HepG2 (cell line): ENCODE measurements around the gene PARP14. TPM values are rescaled to one million over a fixed set of nuclear protein-coding genes. Genes with fewer than 3 reads are reported as not detected.

Source experiments
- BHLHE40 ChIP-seq: IDR thresholded peaks from 2 replicates; pipeline ENCODE4 v1.6.1; 2011; ENCODE audit warnings: low read length, improper control_type of control experiment
- CBFB ChIP-seq: sonication (generic); formaldehyde crosslinking; IDR thresholded peaks from 2 replicates; pipeline ENCODE4 v1.4.0; 2020; ENCODE audit warnings: missing genetic modification reagents
- HDAC1 ChIP-seq: sonication (generic); formaldehyde crosslinking; IDR thresholded peaks from 2 replicates; pipeline ENCODE4 v1.5.1; 2020; ENCODE audit warnings: mild to moderate bottlenecking, missing genetic modification reagents
- HMG20A ChIP-seq: IDR thresholded peaks from 2 replicates; pipeline ENCODE4 v1.6.1; 2016; ENCODE audit warnings: borderline replicate concordance
- HNRNPK ChIP-seq: fragments of 200-400 bp; formaldehyde crosslinking; IDR thresholded peaks from 2 replicates; pipeline ENCODE4 v1.6.1; 2018; ENCODE audit warnings: low read length, low read depth, moderate library complexity, mild to moderate bottlenecking; ENCODE audit not compliant: poor library complexity, severe bottlenecking
- HOXA3 ChIP-seq: sonication (generic); formaldehyde crosslinking; IDR thresholded peaks from 2 replicates; pipeline ENCODE4 v1.5.0; 2020; ENCODE audit warnings: missing genetic modification reagents
- IRF2 ChIP-seq: IDR thresholded peaks from 2 replicates; pipeline ENCODE4 v1.6.1; 2018; ENCODE audit warnings: missing genetic modification reagents, missing compliant biosample characterization
- KLF16 ChIP-seq, 2 experiments: sonication (generic) in 1 of 2; formaldehyde crosslinking in 1 of 2; IDR thresholded peaks; 2 replicates each; pipeline versions ENCODE4 v1.6.1 to v1.8.0; 2016 to 2023; ENCODE audit warnings: missing genetic modification reagents in 2 of 2, missing compliant biosample characterization in 1 of 2
- PHF5A ChIP-seq: IDR thresholded peaks from one replicate; pipeline ENCODE4 v1.6.1; 2018; ENCODE audit warnings: low read depth, missing genetic modification reagents; ENCODE audit not compliant: unreplicated experiment
- RXRB ChIP-seq: IDR thresholded peaks from 2 replicates; pipeline ENCODE4 v1.6.1; 2016; ENCODE audit warnings: borderline replicate concordance, missing genetic modification reagents, missing compliant biosample characterization
- SALL1 ChIP-seq: sonication (generic); formaldehyde crosslinking; IDR thresholded peaks from 2 replicates; pipeline ENCODE4 v1.8.0; 2022; ENCODE audit warnings: mild to moderate bottlenecking, missing genetic modification reagents
- STAG1 ChIP-seq: sonication (generic); formaldehyde crosslinking; IDR thresholded peaks from 2 replicates; pipeline ENCODE4 v1.4.0; 2020; ENCODE audit warnings: missing genetic modification reagents
- ZEB1 ChIP-seq: IDR thresholded peaks from 2 replicates; pipeline ENCODE4 v1.6.1; 2012; ENCODE audit warnings: mild to moderate bottlenecking, low read depth, inconsistent platforms; ENCODE audit not compliant: insufficient replicate concordance
- ZFX ChIP-seq: sonication (generic); formaldehyde crosslinking; IDR thresholded peaks from 2 replicates; pipeline ENCODE4 v1.4.0; 2020; ENCODE audit warnings: mild to moderate bottlenecking, low read depth, missing genetic modification reagents, moderate library complexity
- ZNF605 ChIP-seq: sonication (generic); formaldehyde crosslinking; IDR thresholded peaks from 2 replicates; pipeline ENCODE4 v1.8.0; 2022; ENCODE audit warnings: mild to moderate bottlenecking, missing genetic modification reagents
- polyA plus RNA-seq, 8 experiments: library from polyadenylated mRNA; depleted of rRNA in 3 of 8; stranded (reverse) in 7 of 8; unstranded in 1 of 8; fragments of >200 nt; fragmentation: Illumina TruSeq in 4 of 8; extraction: Trizol in 4 of 8; gene quantifications; 2 replicates each; pipeline versions ENCODE4 v1.2.1 to v1.2.3, GENCODE V29; 2011 to 2016; ENCODE audit warnings: low read depth in 4 of 8, missing spikeins in 1 of 8, mixed read lengths in 1 of 8; ENCODE audit not compliant: insufficient read depth in 1 of 8
- total RNA-seq, 5 experiments: library from RNA; depleted of rRNA; stranded (reverse); fragments of >200 nt; fragmentation: Illumina TruSeq; extraction: Trizol; gene quantifications; 2 replicates each; pipeline ENCODE4 v1.2.3, GENCODE V29; 2016; ENCODE audit warnings: low read depth in 1 of 5
- TF ChIP-seq, protein P1 (sequence below): IDR thresholded peaks from 2 replicates; pipeline ENCODE4 v1.4.0; 2020; ENCODE audit warnings: mild to moderate bottlenecking, missing genetic modification reagents
- TF ChIP-seq, protein P2 (sequence below): sonication (generic); formaldehyde crosslinking; IDR thresholded peaks from 2 replicates; pipeline ENCODE4 v1.4.0; 2020; ENCODE audit warnings: mild to moderate bottlenecking, missing genetic modification reagents
- TF ChIP-seq, protein P3 (sequence below): sonication (generic); formaldehyde crosslinking; IDR thresholded peaks from 2 replicates; pipeline ENCODE4 v1.9.0; 2022; ENCODE audit warnings: missing genetic modification reagents, mild to moderate bottlenecking, borderline replicate concordance
- TF ChIP-seq, protein P4 (sequence below): IDR thresholded peaks from 2 replicates; pipeline ENCODE4 v1.6.1; 2016; ENCODE audit warnings: missing compliant biosample characterization, missing genetic modification reagents, borderline replicate concordance
- TF ChIP-seq, protein P5 (sequence below): sonication (generic); formaldehyde crosslinking; IDR thresholded peaks from 2 replicates; pipeline ENCODE4 v1.8.1; 2023; ENCODE audit warnings: mild to moderate bottlenecking, missing genetic modification reagents, borderline replicate concordance

PARP14 gene
- total and polyA plus RNA-seq, 2 of the 13 experiments (the other 11 are each of a cell fraction or from before 2014, with no cell fraction given), result 9.0 to 19.1 TPM

DNA sequence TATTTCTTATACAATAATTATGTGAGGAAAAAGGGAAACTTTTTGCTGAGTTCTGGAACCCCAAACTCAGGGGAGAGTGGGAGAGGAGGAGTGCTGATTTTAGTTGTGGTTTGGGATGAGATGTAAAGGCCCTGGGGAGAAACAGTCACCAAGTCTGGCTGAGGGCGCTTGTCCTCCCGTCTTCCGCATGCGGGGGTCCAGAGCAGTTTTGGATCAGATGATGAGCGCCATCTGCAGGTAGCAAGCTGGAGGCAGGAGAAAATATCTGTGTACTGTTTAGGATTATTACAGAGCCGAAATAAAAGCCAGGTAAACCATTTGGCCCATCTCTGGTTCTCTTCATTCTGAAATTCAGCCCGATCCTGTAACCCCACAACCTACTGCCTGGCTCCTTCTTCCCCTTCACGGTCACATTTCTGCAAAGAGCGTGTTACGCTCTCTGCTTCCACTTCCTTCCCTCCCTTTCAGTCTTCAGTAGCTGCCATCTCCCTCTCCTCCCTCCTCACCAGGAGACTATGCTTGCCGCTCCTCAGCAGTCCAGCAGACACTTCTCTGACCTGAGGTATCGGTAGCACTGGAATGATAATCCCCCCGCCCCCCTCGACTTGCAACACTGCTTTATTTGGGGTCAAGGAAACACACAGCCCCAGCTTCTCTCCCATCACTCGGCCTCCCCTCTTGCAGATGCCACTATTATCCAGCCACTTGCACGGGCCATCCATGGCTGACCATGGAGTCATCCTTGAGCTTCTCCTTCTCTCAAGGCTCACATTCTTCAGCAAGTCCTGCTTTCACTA is 1.4 kb upstream of the PARP14 start (continued):
- TF ChIP-seq, protein P1, sequence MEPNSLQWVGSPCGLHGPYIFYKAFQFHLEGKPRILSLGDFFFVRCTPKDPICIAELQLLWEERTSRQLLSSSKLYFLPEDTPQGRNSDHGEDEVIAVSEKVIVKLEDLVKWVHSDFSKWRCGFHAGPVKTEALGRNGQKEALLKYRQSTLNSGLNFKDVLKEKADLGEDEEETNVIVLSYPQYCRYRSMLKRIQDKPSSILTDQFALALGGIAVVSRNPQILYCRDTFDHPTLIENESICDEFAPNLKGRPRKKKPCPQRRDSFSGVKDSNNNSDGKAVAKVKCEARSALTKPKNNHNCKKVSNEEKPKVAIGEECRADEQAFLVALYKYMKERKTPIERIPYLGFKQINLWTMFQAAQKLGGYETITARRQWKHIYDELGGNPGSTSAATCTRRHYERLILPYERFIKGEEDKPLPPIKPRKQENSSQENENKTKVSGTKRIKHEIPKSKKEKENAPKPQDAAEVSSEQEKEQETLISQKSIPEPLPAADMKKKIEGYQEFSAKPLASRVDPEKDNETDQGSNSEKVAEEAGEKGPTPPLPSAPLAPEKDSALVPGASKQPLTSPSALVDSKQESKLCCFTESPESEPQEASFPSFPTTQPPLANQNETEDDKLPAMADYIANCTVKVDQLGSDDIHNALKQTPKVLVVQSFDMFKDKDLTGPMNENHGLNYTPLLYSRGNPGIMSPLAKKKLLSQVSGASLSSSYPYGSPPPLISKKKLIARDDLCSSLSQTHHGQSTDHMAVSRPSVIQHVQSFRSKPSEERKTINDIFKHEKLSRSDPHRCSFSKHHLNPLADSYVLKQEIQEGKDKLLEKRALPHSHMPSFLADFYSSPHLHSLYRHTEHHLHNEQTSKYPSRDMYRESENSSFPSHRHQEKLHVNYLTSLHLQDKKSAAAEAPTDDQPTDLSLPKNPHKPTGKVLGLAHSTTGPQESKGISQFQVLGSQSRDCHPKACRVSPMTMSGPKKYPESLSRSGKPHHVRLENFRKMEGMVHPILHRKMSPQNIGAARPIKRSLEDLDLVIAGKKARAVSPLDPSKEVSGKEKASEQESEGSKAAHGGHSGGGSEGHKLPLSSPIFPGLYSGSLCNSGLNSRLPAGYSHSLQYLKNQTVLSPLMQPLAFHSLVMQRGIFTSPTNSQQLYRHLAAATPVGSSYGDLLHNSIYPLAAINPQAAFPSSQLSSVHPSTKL, result peak; percentile 72
- TF ChIP-seq STAG1 (CRISPR knock-in tag) (peak; percentile 82), HNRNPK (no peak), SALL1 (0 out of 2 replicates have a peak, but pooled peaks have one; percentile 23), HDAC1 (CRISPR knock-in tag) (0 out of 2 replicates have a peak, but pooled peaks have one; percentile 23), CBFB (CRISPR knock-in tag) (0 out of 2 replicates have a peak, but pooled peaks have one; percentile 21), PHF5A (CRISPR knock-in tag) (no peak), ZFX (CRISPR knock-in tag) (peak; percentile 19), RXRB (CRISPR knock-in tag) (0 out of 2 replicates have a peak, but pooled peaks have one; percentile 19), ZNF605 (CRISPR knock-in tag) (no peak), BHLHE40 (no peak), ZEB1 (no peak), HOXA3 (0 out of 2 replicates have a peak, but pooled peaks have one; percentile 36), HMG20A (CRISPR knock-in tag) (no peak), IRF2 (CRISPR knock-in tag) (peak; percentile 89; the same call in 1 of the 2 replicates), KLF16 (CRISPR knock-in tag; IDR thresholded peaks at IDR 0.05) (no peak)
- TF ChIP-seq, protein P2, sequence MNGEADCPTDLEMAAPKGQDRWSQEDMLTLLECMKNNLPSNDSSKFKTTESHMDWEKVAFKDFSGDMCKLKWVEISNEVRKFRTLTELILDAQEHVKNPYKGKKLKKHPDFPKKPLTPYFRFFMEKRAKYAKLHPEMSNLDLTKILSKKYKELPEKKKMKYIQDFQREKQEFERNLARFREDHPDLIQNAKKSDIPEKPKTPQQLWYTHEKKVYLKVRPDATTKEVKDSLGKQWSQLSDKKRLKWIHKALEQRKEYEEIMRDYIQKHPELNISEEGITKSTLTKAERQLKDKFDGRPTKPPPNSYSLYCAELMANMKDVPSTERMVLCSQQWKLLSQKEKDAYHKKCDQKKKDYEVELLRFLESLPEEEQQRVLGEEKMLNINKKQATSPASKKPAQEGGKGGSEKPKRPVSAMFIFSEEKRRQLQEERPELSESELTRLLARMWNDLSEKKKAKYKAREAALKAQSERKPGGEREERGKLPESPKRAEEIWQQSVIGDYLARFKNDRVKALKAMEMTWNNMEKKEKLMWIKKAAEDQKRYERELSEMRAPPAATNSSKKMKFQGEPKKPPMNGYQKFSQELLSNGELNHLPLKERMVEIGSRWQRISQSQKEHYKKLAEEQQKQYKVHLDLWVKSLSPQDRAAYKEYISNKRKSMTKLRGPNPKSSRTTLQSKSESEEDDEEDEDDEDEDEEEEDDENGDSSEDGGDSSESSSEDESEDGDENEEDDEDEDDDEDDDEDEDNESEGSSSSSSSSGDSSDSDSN (CRISPR knock-in tag), result no peak
- TF ChIP-seq, protein P3, sequence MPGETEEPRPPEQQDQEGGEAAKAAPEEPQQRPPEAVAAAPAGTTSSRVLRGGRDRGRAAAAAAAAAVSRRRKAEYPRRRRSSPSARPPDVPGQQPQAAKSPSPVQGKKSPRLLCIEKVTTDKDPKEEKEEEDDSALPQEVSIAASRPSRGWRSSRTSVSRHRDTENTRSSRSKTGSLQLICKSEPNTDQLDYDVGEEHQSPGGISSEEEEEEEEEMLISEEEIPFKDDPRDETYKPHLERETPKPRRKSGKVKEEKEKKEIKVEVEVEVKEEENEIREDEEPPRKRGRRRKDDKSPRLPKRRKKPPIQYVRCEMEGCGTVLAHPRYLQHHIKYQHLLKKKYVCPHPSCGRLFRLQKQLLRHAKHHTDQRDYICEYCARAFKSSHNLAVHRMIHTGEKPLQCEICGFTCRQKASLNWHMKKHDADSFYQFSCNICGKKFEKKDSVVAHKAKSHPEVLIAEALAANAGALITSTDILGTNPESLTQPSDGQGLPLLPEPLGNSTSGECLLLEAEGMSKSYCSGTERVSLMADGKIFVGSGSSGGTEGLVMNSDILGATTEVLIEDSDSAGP (CRISPR knock-in tag), result peak; percentile 33; the same call in 1 of the 2 replicates
- TF ChIP-seq, protein P4, sequence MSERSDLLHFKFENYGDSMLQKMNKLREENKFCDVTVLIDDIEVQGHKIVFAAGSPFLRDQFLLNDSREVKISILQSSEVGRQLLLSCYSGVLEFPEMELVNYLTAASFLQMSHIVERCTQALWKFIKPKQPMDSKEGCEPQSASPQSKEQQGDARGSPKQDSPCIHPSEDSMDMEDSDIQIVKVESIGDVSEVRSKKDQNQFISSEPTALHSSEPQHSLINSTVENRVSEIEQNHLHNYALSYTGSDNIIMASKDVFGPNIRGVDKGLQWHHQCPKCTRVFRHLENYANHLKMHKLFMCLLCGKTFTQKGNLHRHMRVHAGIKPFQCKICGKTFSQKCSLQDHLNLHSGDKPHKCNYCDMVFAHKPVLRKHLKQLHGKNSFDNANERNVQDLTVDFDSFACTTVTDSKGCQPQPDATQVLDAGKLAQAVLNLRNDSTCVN (CRISPR knock-in tag), result peak; percentile 49; the same call in 1 of the 2 replicates
- TF ChIP-seq, protein P5, sequence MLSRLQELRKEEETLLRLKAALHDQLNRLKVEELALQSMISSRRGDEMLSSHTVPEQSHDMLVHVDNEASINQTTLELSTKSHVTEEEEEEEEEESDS, result no peak
